ENCODE results near the gene TOMM34. TPM values are rescaled to one million over a fixed set of nuclear protein-coding genes. Genes with fewer than 3 reads are reported as not detected.

Gene TOMM34
- total and polyA plus RNA-seq, 11 donors = 5.4 to 27.4 (median 12.7) TPM

DNA sequence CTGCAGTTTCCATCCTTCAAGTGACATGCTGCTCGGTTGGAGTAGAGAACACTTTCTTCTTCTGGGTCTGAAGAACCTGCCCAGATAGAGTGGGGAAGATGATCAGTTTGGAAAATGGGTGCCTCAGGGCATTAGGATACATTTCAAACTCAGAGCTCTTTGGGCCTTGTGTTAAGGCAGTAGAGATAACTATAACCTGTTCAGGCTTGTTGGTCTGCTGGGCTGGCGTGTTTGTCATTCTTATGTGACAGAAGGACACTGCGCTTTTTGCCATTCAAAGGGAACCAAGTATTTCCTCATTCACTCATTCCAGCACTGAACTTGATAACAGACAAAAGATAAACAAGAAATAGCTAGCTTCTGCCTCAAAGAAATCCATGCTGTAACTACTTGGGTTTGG, 3.8 kb downstream of the TOMM34 start:
- no peak for ATAC-seq
- 93 to 97% (median 94%) methylated on average over 3 of the region's 3 CpGs for WGBS, 4 donors
- Histone ChIP-seq H3K36me3 (peaks cover 0 to 54% (median 48%) of the 10 kb centered on the region in 9 donors), H3K27me3 (no peaks in the 10 kb centered on the region), H3K4me1 (peaks cover 0 to 26% (median 15%) of the 10 kb centered on the region in 12 donors), H3K27ac (no peak overlapping the region), H3K9me3 (no peaks in the 10 kb centered on the region), H3K4me3 (no peak overlapping the region)
- DNase-seq = no peak
- intact Hi-C loops (cut with DNase I) = no loop called here
- TF ChIP-seq, protein P1, sequence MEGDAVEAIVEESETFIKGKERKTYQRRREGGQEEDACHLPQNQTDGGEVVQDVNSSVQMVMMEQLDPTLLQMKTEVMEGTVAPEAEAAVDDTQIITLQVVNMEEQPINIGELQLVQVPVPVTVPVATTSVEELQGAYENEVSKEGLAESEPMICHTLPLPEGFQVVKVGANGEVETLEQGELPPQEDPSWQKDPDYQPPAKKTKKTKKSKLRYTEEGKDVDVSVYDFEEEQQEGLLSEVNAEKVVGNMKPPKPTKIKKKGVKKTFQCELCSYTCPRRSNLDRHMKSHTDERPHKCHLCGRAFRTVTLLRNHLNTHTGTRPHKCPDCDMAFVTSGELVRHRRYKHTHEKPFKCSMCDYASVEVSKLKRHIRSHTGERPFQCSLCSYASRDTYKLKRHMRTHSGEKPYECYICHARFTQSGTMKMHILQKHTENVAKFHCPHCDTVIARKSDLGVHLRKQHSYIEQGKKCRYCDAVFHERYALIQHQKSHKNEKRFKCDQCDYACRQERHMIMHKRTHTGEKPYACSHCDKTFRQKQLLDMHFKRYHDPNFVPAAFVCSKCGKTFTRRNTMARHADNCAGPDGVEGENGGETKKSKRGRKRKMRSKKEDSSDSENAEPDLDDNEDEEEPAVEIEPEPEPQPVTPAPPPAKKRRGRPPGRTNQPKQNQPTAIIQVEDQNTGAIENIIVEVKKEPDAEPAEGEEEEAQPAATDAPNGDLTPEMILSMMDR (IDR thresholded peaks at IDR 0.05) = no peak
- TF ChIP-seq POLR2A (IDR thresholded peaks at IDR 0.05) = no peak

DNA sequence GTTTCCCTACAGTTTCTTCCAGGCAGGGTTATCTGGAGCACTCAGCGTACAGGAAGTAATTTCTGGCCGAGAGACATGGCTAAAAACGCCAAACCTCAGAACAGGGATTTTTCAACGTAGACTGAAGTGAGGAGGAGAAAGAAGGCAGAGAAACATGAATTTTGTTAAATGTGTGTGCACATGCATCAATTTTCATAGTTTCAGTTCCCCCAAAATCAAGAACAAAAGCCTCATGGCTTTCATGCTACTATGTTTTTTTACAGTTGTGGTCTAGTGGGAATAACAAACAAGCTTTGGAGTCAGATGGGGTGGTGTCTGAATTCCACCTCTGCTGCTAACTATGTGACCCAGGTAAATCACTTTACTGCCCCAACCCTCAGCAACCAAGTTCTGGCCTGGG, 4.9 kb downstream of the TOMM34 start:
- WGBS, 4 donors = 70 to 78% (median 75%) methylated on average over 4 of the region's 4 CpGs
- no peak for ATAC-seq

DNA sequence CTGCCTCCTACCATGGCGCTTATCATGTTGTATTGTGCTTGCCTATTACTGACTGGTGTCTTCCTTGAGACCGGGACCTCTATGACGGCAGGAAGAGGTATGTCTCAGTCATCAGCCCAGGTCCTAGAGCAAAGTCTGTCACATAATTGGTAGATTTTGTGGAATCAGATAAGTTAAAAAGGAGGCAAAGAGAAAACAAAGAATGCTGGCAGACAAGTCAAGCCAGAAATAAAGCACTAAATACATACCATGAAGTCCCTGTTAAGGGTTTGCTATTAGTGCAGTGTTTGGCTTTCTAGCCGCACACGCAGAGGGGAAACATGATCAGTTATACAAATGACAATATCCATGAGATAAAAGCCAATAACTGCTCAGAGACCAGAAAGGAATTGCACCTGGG, 6.0 kb downstream of the TOMM34 start:
- no peak overlapping the region for H3K4me3 ChIP-seq
- 96 to 98% (median 97%) methylated on average over 5 of the region's 5 CpGs for WGBS, 4 donors
- TF ChIP-seq, protein P1 (IDR thresholded peaks at IDR 0.05) = no peak
- no peak for TF ChIP-seq POLR2A (IDR thresholded peaks at IDR 0.05)
- no peak overlapping the region for H3K27ac ChIP-seq
- intact Hi-C loops (cut with DNase I) = no loop called here
- ATAC-seq (no peak), DNase-seq (no peak)
- H3K36me3 ChIP-seq = peaks cover 0 to 76% (median 69%) of the 10 kb centered on the region in 9 donors
- no peaks in the 10 kb centered on the region for H3K27me3 ChIP-seq
- H3K4me1 ChIP-seq = peaks cover 0 to 12% (median 7%) of the 10 kb centered on the region in 12 donors
- H3K9me3 ChIP-seq = no peaks in the 10 kb centered on the region

More for the DNA sequence above, 4.9 kb downstream of the TOMM34 start:
- no peak for DNase-seq
- H3K4me1 ChIP-seq = peaks cover 0 to 17% (median 11%) of the 10 kb centered on the region in 12 donors
- no peak overlapping the region for H3K4me3 ChIP-seq
- H3K27me3 ChIP-seq = no peaks in the 10 kb centered on the region
- peaks cover 0 to 66% (median 60%) of the 10 kb centered on the region in 9 donors for H3K36me3 ChIP-seq
- intact Hi-C loops (cut with DNase I) = no loop called here
- H3K9me3 ChIP-seq = no peaks in the 10 kb centered on the region
- H3K27ac ChIP-seq = no peak overlapping the region
- no peak for TF ChIP-seq POLR2A (IDR thresholded peaks at IDR 0.05)
- TF ChIP-seq, protein P1 (IDR thresholded peaks at IDR 0.05) = no peak

DNA sequence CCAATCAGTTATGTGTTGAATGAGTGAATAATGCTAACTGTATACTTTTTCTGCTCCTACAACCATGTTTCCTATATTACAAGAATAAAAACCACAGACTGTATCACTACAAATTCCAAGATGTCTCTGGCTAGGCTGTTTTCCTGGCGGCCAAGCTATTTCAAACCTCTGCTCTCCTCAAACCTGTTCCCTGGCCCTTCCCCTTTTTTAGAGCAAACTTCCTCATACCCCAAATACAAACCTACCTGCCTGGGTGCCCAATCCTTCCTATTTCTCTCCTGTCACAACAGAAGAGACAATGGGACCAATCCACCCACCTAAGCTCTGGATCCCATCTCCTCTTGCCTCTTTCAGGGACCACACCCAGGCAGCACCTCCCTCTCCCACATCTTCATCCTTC, 7.5 kb downstream of the TOMM34 start:
- TF ChIP-seq POLR2A (IDR thresholded peaks at IDR 0.05) = no peak
- TF ChIP-seq, protein P1 (IDR thresholded peaks at IDR 0.05) = no peak
- Histone ChIP-seq H3K9me3 (no peaks in the 10 kb centered on the region), H3K36me3 (peaks cover 0 to 91% (median 84%) of the 10 kb centered on the region in 9 donors), H3K27ac (no peak overlapping the region), H3K27me3 (no peaks in the 10 kb centered on the region), H3K4me1 (no peaks in the 10 kb centered on the region), H3K4me3 (no peak overlapping the region)
- DNase-seq (no peak), ATAC-seq (no peak)
- intact Hi-C loops (cut with DNase I) = no loop called here
- WGBS, 4 donors = 93 to 100% (median 96%) methylated on average over 1 of the region's 1 CpG

All from heart left ventricle (tissue), 16 donors.